Ectodermal cell (in vitro differentiated cells): ENCODE measurements around the gene RAB40C.

Experiments
- H3K27ac ChIP-seq: 2 replicates; pipeline ENCODE4 v1.7.0; 2013; ENCODE audit warnings: mild to moderate bottlenecking, low read depth, low read length; ENCODE audit not compliant: insufficient read depth, poor library complexity, severe bottlenecking
- H3K27me3 ChIP-seq: 2 replicates; pipeline ENCODE4 v1.7.0; 2013; ENCODE audit warnings: mild to moderate bottlenecking, low read length; ENCODE audit not compliant: insufficient read depth, control insufficient read depth, poor library complexity, severe bottlenecking
- H3K36me3 ChIP-seq: one replicate; pipeline ENCODE4 v1.7.0; 2013; ENCODE audit warnings: low read length; ENCODE audit not compliant: control insufficient read depth, insufficient read depth
- H3K4me1 ChIP-seq: one replicate; pipeline ENCODE4 v1.7.0; 2013; ENCODE audit warnings: low read length; ENCODE audit not compliant: control insufficient read depth, insufficient read depth
- H3K4me3 ChIP-seq: 2 replicates; pipeline ENCODE4 v1.7.0; 2013; ENCODE audit warnings: low read depth, low read length, control low read depth; ENCODE audit not compliant: insufficient read depth
- H3K9me3 ChIP-seq: 2 replicates; pipeline ENCODE4 v1.7.0; 2013; ENCODE audit warnings: mild to moderate bottlenecking, low read length, moderate library complexity; ENCODE audit not compliant: control insufficient read depth
- WGBS, 2 experiments: methylation state at CpG; one replicate each; pipeline ENCODE4 v1.1.7; 2013; ENCODE audit warnings: missing lambda C conversion rate in 2 of 2; 5-methylcytosine and 5-hydroxymethylcytosine counted together

Gene RAB40C

GRCh38 chr16:616733-617586, 27.1 kb downstream of the RAB40C start:
- 95% methylated on average over 39 of the region's 39 CpGs for WGBS, 2 experiments
- H3K27me3 ChIP-seq = no peaks in the 10 kb centered on the region
- H3K4me3 ChIP-seq = no peak overlapping the region
- no peaks in the 10 kb centered on the region for H3K9me3 ChIP-seq
- H3K4me1 ChIP-seq = no peaks in the 10 kb centered on the region
- H3K27ac ChIP-seq = no peak overlapping the region
- H3K36me3 ChIP-seq = no peaks in the 10 kb centered on the region

- no peaks in the 10 kb centered on the region for H3K36me3 ChIP-seq
- H3K4me1 ChIP-seq = no peaks in the 10 kb centered on the region
- no peaks in the 10 kb centered on the region for H3K27me3 ChIP-seq
- no peaks in the 10 kb centered on the region for H3K9me3 ChIP-seq
- 92 to 95% methylated on average over 16 of the region's 16 CpGs for WGBS, 2 experiments
- H3K27ac ChIP-seq = no peak overlapping the region
- no peak overlapping the region for H3K4me3 ChIP-seq
Observed at GRCh38 chr16:617855-618254, 28.0 kb downstream of the RAB40C start.

GRCh38 chr16:619476-620100, 29.7 kb downstream of the RAB40C start:
- Histone ChIP-seq H3K9me3 (no peaks in the 10 kb centered on the region), H3K27ac (no peak overlapping the region), H3K4me1 (no peaks in the 10 kb centered on the region), H3K4me3 (no peak overlapping the region), H3K27me3 (no peaks in the 10 kb centered on the region), H3K36me3 (no peaks in the 10 kb centered on the region)
- 94% methylated on average over 20 of the region's 20 CpGs for WGBS, 2 experiments

- 94% methylated on average over 41 of the region's 41 CpGs for WGBS, 2 experiments
- Histone ChIP-seq H3K4me3 (no peak overlapping the region), H3K4me1 (no peaks in the 10 kb centered on the region), H3K27me3 (no peaks in the 10 kb centered on the region), H3K9me3 (no peaks in the 10 kb centered on the region), H3K27ac (no peak overlapping the region), H3K36me3 (peaks cover under 1% of the 10 kb centered on the region)
Observed at GRCh38 chr16:620700-621525, 31.0 kb downstream of the RAB40C start.

GRCh38 chr16:621526-622105, 31.8 kb downstream of the RAB40C start:
- Histone ChIP-seq H3K9me3 (no peaks in the 10 kb centered on the region), H3K36me3 (peaks cover 4% of the 10 kb centered on the region), H3K4me3 (no peak overlapping the region), H3K4me1 (no peaks in the 10 kb centered on the region), H3K27me3 (no peaks in the 10 kb centered on the region), H3K27ac (no peak overlapping the region)
- WGBS, 2 experiments = 92 to 93% methylated on average over 21 of the region's 21 CpGs

GRCh38 chr16:622920-623280, 33.0 kb downstream of the RAB40C start:
- no peak overlapping the region for H3K4me3 ChIP-seq
- 86 to 89% methylated on average over 17 of the region's 17 CpGs for WGBS, 2 experiments
- H3K4me1 ChIP-seq = peaks cover 2% of the 10 kb centered on the region
- no peak overlapping the region for H3K27ac ChIP-seq
- H3K36me3 ChIP-seq = peaks cover 9% of the 10 kb centered on the region
- H3K27me3 ChIP-seq = no peaks in the 10 kb centered on the region
- no peaks in the 10 kb centered on the region for H3K9me3 ChIP-seq

GRCh38 chr16:624526-625070, 34.7 kb downstream of the RAB40C start:
- Histone ChIP-seq H3K4me1 (peaks cover 19% of the 10 kb centered on the region), H3K27ac (no peak overlapping the region), H3K4me3 (no peak overlapping the region), H3K36me3 (peaks cover 9% of the 10 kb centered on the region), H3K9me3 (no peaks in the 10 kb centered on the region), H3K27me3 (no peaks in the 10 kb centered on the region)
- WGBS, 2 experiments = 91 to 93% methylated on average over 10 of the region's 10 CpGs

GRCh38 chr16:625117-625976, 35.5 kb downstream of the RAB40C start:
- Histone ChIP-seq H3K9me3 (no peaks in the 10 kb centered on the region), H3K27ac (no peak overlapping the region), H3K4me1 (peaks cover 27% of the 10 kb centered on the region), H3K27me3 (no peaks in the 10 kb centered on the region), H3K4me3 (no peak overlapping the region), H3K36me3 (peaks cover 9% of the 10 kb centered on the region)
- 92 to 93% methylated on average over 37 of the region's 37 CpGs for WGBS, 2 experiments

GRCh38 chr16:625977-626765, 36.3 kb downstream of the RAB40C start:
- H3K9me3 ChIP-seq = no peaks in the 10 kb centered on the region
- WGBS, 2 experiments = 96% methylated on average over 35 of the region's 35 CpGs
- no peak overlapping the region for H3K27ac ChIP-seq
- H3K4me1 ChIP-seq = peaks cover 29% of the 10 kb centered on the region
- H3K27me3 ChIP-seq = no peaks in the 10 kb centered on the region
- H3K36me3 ChIP-seq = peaks cover 9% of the 10 kb centered on the region
- H3K4me3 ChIP-seq = no peak overlapping the region
